ENCODE data around the gene NELFCD. TPM values are rescaled to one million over a fixed set of nuclear protein-coding genes. Genes with fewer than 3 reads are reported as not detected.

The NELFCD gene
- total RNA-seq, 1 donor from 2014 or later = 70.4 TPM

DNA sequence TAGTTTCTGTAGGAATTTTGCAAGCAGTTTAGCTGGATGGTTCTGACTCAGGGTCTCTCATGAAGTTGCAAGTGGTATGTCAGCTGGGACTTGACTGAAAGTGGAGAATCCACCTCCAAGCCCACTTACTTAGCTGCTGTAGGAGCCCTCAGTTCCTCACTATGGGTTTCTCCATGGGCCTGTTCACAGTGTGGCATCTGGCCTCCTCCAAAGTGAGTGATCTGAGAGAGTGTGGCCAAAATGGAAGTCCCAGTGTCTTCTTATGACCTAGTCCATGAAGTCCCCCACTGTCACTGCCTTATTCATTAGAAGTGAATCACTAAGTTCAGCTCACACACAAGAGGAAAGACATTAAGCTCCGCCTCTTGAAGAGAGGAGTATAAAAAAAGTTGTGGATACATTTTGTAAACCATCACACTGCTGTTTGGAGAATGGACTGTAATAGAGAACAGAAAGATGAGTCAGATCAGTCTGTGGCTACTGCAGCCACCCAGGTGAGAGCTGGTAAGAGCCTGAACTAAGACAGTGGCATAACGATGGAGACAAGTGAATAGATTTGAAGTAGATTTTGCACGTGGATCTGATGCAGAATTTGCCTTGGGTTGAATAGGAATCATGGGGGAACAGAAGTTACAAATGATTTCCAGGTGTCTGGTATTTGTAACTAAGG lies 4.9 kb upstream of the NELFCD start:
- no peak for TF ChIP-seq EZH2 (IDR thresholded peaks at IDR 0.05; ENCODE audit: insufficient read depth, low read length)
- TF ChIP-seq, protein P1, sequence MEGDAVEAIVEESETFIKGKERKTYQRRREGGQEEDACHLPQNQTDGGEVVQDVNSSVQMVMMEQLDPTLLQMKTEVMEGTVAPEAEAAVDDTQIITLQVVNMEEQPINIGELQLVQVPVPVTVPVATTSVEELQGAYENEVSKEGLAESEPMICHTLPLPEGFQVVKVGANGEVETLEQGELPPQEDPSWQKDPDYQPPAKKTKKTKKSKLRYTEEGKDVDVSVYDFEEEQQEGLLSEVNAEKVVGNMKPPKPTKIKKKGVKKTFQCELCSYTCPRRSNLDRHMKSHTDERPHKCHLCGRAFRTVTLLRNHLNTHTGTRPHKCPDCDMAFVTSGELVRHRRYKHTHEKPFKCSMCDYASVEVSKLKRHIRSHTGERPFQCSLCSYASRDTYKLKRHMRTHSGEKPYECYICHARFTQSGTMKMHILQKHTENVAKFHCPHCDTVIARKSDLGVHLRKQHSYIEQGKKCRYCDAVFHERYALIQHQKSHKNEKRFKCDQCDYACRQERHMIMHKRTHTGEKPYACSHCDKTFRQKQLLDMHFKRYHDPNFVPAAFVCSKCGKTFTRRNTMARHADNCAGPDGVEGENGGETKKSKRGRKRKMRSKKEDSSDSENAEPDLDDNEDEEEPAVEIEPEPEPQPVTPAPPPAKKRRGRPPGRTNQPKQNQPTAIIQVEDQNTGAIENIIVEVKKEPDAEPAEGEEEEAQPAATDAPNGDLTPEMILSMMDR (IDR thresholded peaks at IDR 0.05; ENCODE audit: insufficient read depth, low read depth, low read length) = no peak

GRCh38 chr20:58978351-58979190 lies 2.5 kb upstream of the NELFCD start:
- Histone ChIP-seq H3K36me3 (ENCODE audit: insufficient read depth, low read length) (no peaks in the 10 kb centered on the region), H3K9me3 (ENCODE audit: insufficient read depth, low read depth, low read length) (no peaks in the 10 kb centered on the region), H2AFZ (ENCODE audit: low read depth, low read length) (no peak overlapping the region), H3K4me2 (ENCODE audit: low read length) (no peak overlapping the region), H3K27ac (ENCODE audit: low read depth, low read length) (no peak overlapping the region), H4K20me1 (ENCODE audit: insufficient read depth, low read length) (peaks cover 10% of the 10 kb centered on the region), H3K27me3 (ENCODE audit: insufficient read depth, low read length) (no peaks in the 10 kb centered on the region), H3K9ac (ENCODE audit: low read length) (no peak overlapping the region), H3K4me3 (ENCODE audit: insufficient read depth, low read depth, low read length) (no peak overlapping the region), H3K4me1 (ENCODE audit: insufficient read depth, low read length) (peaks cover 4% of the 10 kb centered on the region), H3K79me2 (ENCODE audit: insufficient read depth, low read length) (peaks cover 19% of the 10 kb centered on the region)
- Mint-ChIP-seq H3K27me3 (ENCODE audit: low read depth, unreplicated experiment) (no peaks in the 10 kb centered on the region), H3K27ac (ENCODE audit: unreplicated experiment) (no peak overlapping the region), H3K36me3 (ENCODE audit: low read depth, unreplicated experiment) (peaks cover 5% of the 10 kb centered on the region), H3K4me3 (ENCODE audit: unreplicated experiment) (no peak overlapping the region), H3K4me1 (ENCODE audit: low read depth, unreplicated experiment) (peaks cover 5% of the 10 kb centered on the region), H3K9me3 (ENCODE audit: unreplicated experiment) (peaks cover 21% of the 10 kb centered on the region)
- DNase-seq (ENCODE audit: low read depth) (no peak), FAIRE-seq (no peak)
- no peak for TF ChIP-seq EZH2 (IDR thresholded peaks at IDR 0.05; ENCODE audit: insufficient read depth, low read length)
- TF ChIP-seq, protein P1 (IDR thresholded peaks at IDR 0.05; ENCODE audit: insufficient read depth, low read depth, low read length) = no peak

More for the DNA sequence above, 4.9 kb upstream of the NELFCD start:
- H3K4me2 ChIP-seq (ENCODE audit: low read length) = no peak overlapping the region
- Mint-ChIP-seq H3K9me3 (ENCODE audit: unreplicated experiment) (peaks cover 24% of the 10 kb centered on the region), H3K27me3 (ENCODE audit: low read depth, unreplicated experiment) (no peaks in the 10 kb centered on the region), H3K27ac (ENCODE audit: unreplicated experiment) (no peak overlapping the region), H3K4me3 (ENCODE audit: unreplicated experiment) (no peak overlapping the region), H3K4me1 (ENCODE audit: low read depth, unreplicated experiment) (no peaks in the 10 kb centered on the region), H3K36me3 (ENCODE audit: low read depth, unreplicated experiment) (peaks cover 2% of the 10 kb centered on the region)
- no peaks in the 10 kb centered on the region for H4K20me1 ChIP-seq (ENCODE audit: insufficient read depth, low read length)
- no peaks in the 10 kb centered on the region for H3K9me3 ChIP-seq (ENCODE audit: insufficient read depth, low read depth, low read length)
- no peak overlapping the region for H3K27ac ChIP-seq (ENCODE audit: low read depth, low read length)
- H3K36me3 ChIP-seq (ENCODE audit: insufficient read depth, low read length) = no peaks in the 10 kb centered on the region
- no peak overlapping the region for H3K9ac ChIP-seq (ENCODE audit: low read length)
- no peaks in the 10 kb centered on the region for H3K27me3 ChIP-seq (ENCODE audit: insufficient read depth, low read length)
- no peaks in the 10 kb centered on the region for H3K79me2 ChIP-seq (ENCODE audit: insufficient read depth, low read length)
- no peak overlapping the region for H2AFZ ChIP-seq (ENCODE audit: low read depth, low read length)
- no peak for DNase-seq (ENCODE audit: low read depth)
- no peaks in the 10 kb centered on the region for H3K4me1 ChIP-seq (ENCODE audit: insufficient read depth, low read length)
- no peak overlapping the region for H3K4me3 ChIP-seq (ENCODE audit: insufficient read depth, low read depth, low read length)
- no peak for FAIRE-seq

All from astrocyte (in vitro differentiated cells and primary cell).